NCI-H774 (cell line): ENCODE results near the gene MAP2K2.

Experiments
- DNase-seq: peaks from one replicate; lab custom pipeline; 2025; lab: John Stamatoyannopoulos, UW

Gene MAP2K2

GRCh38 chr19:4099041-4099764 lies 24.7 kb downstream of the MAP2K2 start:
- DNase-seq = no peak

- no peak for DNase-seq
These were observed 25.4 kb downstream of the MAP2K2 start for GRCh38 chr19:4098493-4098892.

GRCh38 chr19:4097501-4097900 lies 26.4 kb downstream of the MAP2K2 start:
- DNase-seq = no peak

- no peak for DNase-seq
These were observed 27.7 kb downstream of the MAP2K2 start for GRCh38 chr19:4096049-4096892.

GRCh38 chr19:4095488-4095844 lies 28.5 kb downstream of the MAP2K2 start:
- DNase-seq = no peak

GRCh38 chr19:4094761-4095487 lies 29.0 kb downstream of the MAP2K2 start:
- DNase-seq = no peak

GRCh38 chr19:4094291-4094690 lies 29.6 kb downstream of the MAP2K2 start:
- DNase-seq = no peak

- no peak for DNase-seq
These were observed 30.2 kb downstream of the MAP2K2 start for GRCh38 chr19:4093643-4094175.

- no peak for DNase-seq
These were observed 33.3 kb downstream of the MAP2K2 start for GRCh38 chr19:4090356-4091220.

- no peak for DNase-seq
These were observed 34.0 kb downstream of the MAP2K2 start for GRCh38 chr19:4089946-4090345.

GRCh38 chr19:4089400-4089908 lies 34.5 kb downstream of the MAP2K2 start:
- DNase-seq = no peak

GRCh38 chr19:4088975-4089374 lies 34.9 kb downstream of the MAP2K2 start:
- DNase-seq = no peak

- DNase-seq = no peak
These were observed 35.9 kb downstream of the MAP2K2 start for GRCh38 chr19:4087787-4088679.

GRCh38 chr19:4086411-4086867 lies 37.5 kb downstream of the MAP2K2 start:
- DNase-seq = no peak

- no peak for DNase-seq
These were observed 39.4 kb downstream of the MAP2K2 start for GRCh38 chr19:4084547-4084877.

- no peak for DNase-seq
These were observed 40.0 kb downstream of the MAP2K2 start for GRCh38 chr19:4083677-4084546.

GRCh38 chr19:4082172-4082571 lies 41.8 kb downstream of the MAP2K2 start:
- no peak for DNase-seq

- no peak for DNase-seq
These were observed 42.3 kb downstream of the MAP2K2 start for GRCh38 chr19:4081441-4082129.

GRCh38 chr19:4080473-4080872 lies 43.4 kb downstream of the MAP2K2 start:
- no peak for DNase-seq
